H1 (cell line): ENCODE results near the gene TARS2. TPM values are rescaled to one million over a fixed set of nuclear protein-coding genes. Genes with fewer than 3 reads are reported as not detected.

Experiments
- CTCF ChIA-PET: fragments of 300-600 bp; sonication (Branson Sonifier 250); formaldehyde crosslinking; loops from one replicate; lab custom pipeline; 2021; ENCODE audit not compliant: partially characterized antibody; lab: Charles Lee
- POLR2A ChIA-PET: fragments of 300-600 bp; sonication (Branson Sonifier 250); formaldehyde crosslinking; loops from one replicate; lab custom pipeline; 2021; ENCODE audit warnings: inconsistent platforms; ENCODE audit not compliant: partially characterized antibody; lab: Charles Lee
- DNase-seq, 2 experiments: peaks; one replicate each; pipeline versions ENCODE4 v3.0.0 to v3.0.0-alpha.2; 2010 to 2022; ENCODE audit warnings: low spot score in 2 of 2, low read depth in 1 of 2, mixed read lengths in 1 of 2
- FAIRE-seq: peaks from 2 replicates; lab custom pipeline; 2011; peaks lifted over from hg19 to GRCh38; lab: Jason Lieb, UNC
- H2AFZ ChIP-seq: 2 replicates; pipeline ENCODE4 v1.8.1; 2012; ENCODE audit warnings: low read length, inconsistent platforms
- H2AK5ac ChIP-seq: 2 replicates; pipeline ENCODE4 v1.6.1; 2013; ENCODE audit warnings: low read depth, low read length
- H2BK120ac ChIP-seq: replicated peaks from 2 replicates; pipeline ENCODE3; 2013; ENCODE audit warnings: low read depth, low read length, inconsistent platforms
- H2BK12ac ChIP-seq: 2 replicates; pipeline ENCODE4 v1.6.1; 2013; ENCODE audit warnings: low read depth, low read length
- H2BK15ac ChIP-seq: 2 replicates; pipeline ENCODE4 v1.6.1; 2013; ENCODE audit warnings: low read length
- H2BK20ac ChIP-seq: 2 replicates; pipeline ENCODE4 v1.6.1; 2013; ENCODE audit warnings: low read length
- H2BK5ac ChIP-seq: 2 replicates; pipeline ENCODE4 v1.6.1; 2013; ENCODE audit warnings: low read depth, low read length
- H3K14ac ChIP-seq: 2 replicates; pipeline ENCODE4 v1.6.1; 2013; ENCODE audit warnings: inconsistent platforms; ENCODE audit not compliant: insufficient read length
- H3K18ac ChIP-seq: 2 replicates; pipeline ENCODE4 v1.6.1; 2013; ENCODE audit warnings: low read length; ENCODE audit errors: extremely low read depth
- H3K23ac ChIP-seq: 2 replicates; pipeline ENCODE4 v1.6.1; 2013; ENCODE audit warnings: inconsistent platforms; ENCODE audit not compliant: insufficient read length
- H3K23me2 ChIP-seq: 2 replicates; pipeline ENCODE4 v1.6.1; 2013; ENCODE audit warnings: low read depth, low read length
- H3K27ac ChIP-seq: 2 replicates; pipeline ENCODE4 v1.6.1; 2011; ENCODE audit warnings: low read depth, low read length, inconsistent platforms
- H3K27me3 ChIP-seq, 4 experiments: replicated peaks in 1 of 4; 1 replicate in 1 of 4; 2 replicates in 3 of 4; pipeline versions ENCODE4 v1.6.1 to v1.8.1; 2011 to 2013; ENCODE audit warnings: low read length in 3 of 4, mild to moderate bottlenecking in 3 of 4, inconsistent platforms in 2 of 4, mixed read lengths in 2 of 4, moderate library complexity in 1 of 4; ENCODE audit not compliant: control insufficient read depth in 3 of 4, insufficient read depth in 3 of 4; ENCODE audit errors: extremely low read depth in 1 of 4
- H3K36me3 ChIP-seq, 4 experiments: 2 replicates each; pipeline versions ENCODE4 v1.6.1 to v1.8.1; 2011 to 2013; ENCODE audit warnings: mild to moderate bottlenecking in 4 of 4, low read length in 3 of 4, moderate library complexity in 2 of 4, control low read depth in 1 of 4, inconsistent platforms in 1 of 4; ENCODE audit not compliant: insufficient read depth in 4 of 4, control insufficient read depth in 2 of 4
- H3K4ac ChIP-seq: replicated peaks from 2 replicates; pipeline ENCODE3; 2013; ENCODE audit warnings: low read length, low read depth, mixed read lengths, inconsistent platforms; ENCODE audit not compliant: insufficient read length
- H3K4me1 ChIP-seq, 4 experiments: replicated peaks in 1 of 4; 1 replicate in 1 of 4; 2 replicates in 3 of 4; pipeline versions ENCODE4 v1.6.1 to v1.8.1; 2011 to 2013; ENCODE audit warnings: low read length in 3 of 4, inconsistent platforms in 2 of 4, mixed read lengths in 1 of 4; ENCODE audit not compliant: insufficient read depth in 4 of 4, control insufficient read depth in 3 of 4
- H3K4me2 ChIP-seq, 2 experiments: 2 replicates each; pipeline versions ENCODE4 v1.6.1 to v1.8.1; 2011 to 2013; ENCODE audit warnings: low read depth in 2 of 2, low read length in 2 of 2, control low read depth in 1 of 2, inconsistent platforms in 1 of 2, mild to moderate bottlenecking in 1 of 2; ENCODE audit not compliant: insufficient read depth in 1 of 2
- H3K4me3 ChIP-seq, 4 experiments: fragments of 200-600, 300-600 bp in 1 of 4; sonication (generic), shearing (Covaris generic), sonication (Bioruptor Twin) in 1 of 4; 2 replicates each; pipeline versions ENCODE4 v1.5.1 to v1.8.1; 2011 to 2016; ENCODE audit warnings: low read length in 4 of 4, low read depth in 3 of 4, control low read depth in 2 of 4, inconsistent platforms in 2 of 4, mild to moderate bottlenecking in 2 of 4, mixed read lengths in 1 of 4, moderate library complexity in 1 of 4; ENCODE audit not compliant: insufficient read depth in 2 of 4; ENCODE audit errors: extremely low read depth in 1 of 4
- H3K56ac ChIP-seq: replicated peaks from 2 replicates; pipeline ENCODE3; 2013; ENCODE audit warnings: low read depth, mild to moderate bottlenecking, mixed read lengths, low read length, inconsistent platforms; ENCODE audit not compliant: insufficient read length
- H3K79me1 ChIP-seq: 2 replicates; pipeline ENCODE4 v1.6.1; 2013; ENCODE audit warnings: low read depth, low read length, control low read depth
- H3K79me2 ChIP-seq, 2 experiments: 2 replicates each; pipeline versions ENCODE4 v1.6.1 to v1.8.1; 2012 to 2013; ENCODE audit warnings: low read length in 2 of 2, mild to moderate bottlenecking in 2 of 2, inconsistent platforms in 1 of 2; ENCODE audit not compliant: insufficient read depth in 2 of 2, control insufficient read depth in 1 of 2
- H3K9ac ChIP-seq, 4 experiments: replicated peaks in 1 of 4; 1 replicate in 1 of 4; 2 replicates in 3 of 4; pipeline versions ENCODE4 v1.6.1 to v1.8.1; 2011 to 2013; ENCODE audit warnings: low read depth in 3 of 4, low read length in 3 of 4, control low read depth in 2 of 4, mild to moderate bottlenecking in 2 of 4, moderate library complexity in 2 of 4, inconsistent platforms in 1 of 4; ENCODE audit errors: extremely low read depth in 1 of 4
- H3K9me3 ChIP-seq, 2 experiments: 2 replicates each; pipeline versions ENCODE4 v1.6.1 to v1.8.1; 2012 to 2013; ENCODE audit warnings: mild to moderate bottlenecking in 2 of 2, moderate library complexity in 2 of 2, control low read depth in 1 of 2, inconsistent platforms in 1 of 2, low read depth in 1 of 2, low read length in 1 of 2, mixed read lengths in 1 of 2; ENCODE audit not compliant: insufficient read depth in 2 of 2
- H4K20me1 ChIP-seq, 2 experiments: replicated peaks in 1 of 2; 2 replicates each; pipeline versions ENCODE3 to v1.8.1; 2011 to 2013; ENCODE audit warnings: inconsistent platforms in 2 of 2, low read length in 2 of 2, mild to moderate bottlenecking in 1 of 2; ENCODE audit not compliant: insufficient read depth in 2 of 2, control insufficient read depth in 1 of 2
- H4K5ac ChIP-seq: 2 replicates; pipeline ENCODE4 v1.6.1; 2013; ENCODE audit warnings: low read length, low read depth, mixed read lengths, inconsistent platforms; ENCODE audit not compliant: insufficient read length
- H4K8ac ChIP-seq: 2 replicates; pipeline ENCODE4 v1.8.0; 2013; ENCODE audit warnings: mild to moderate bottlenecking, moderate library complexity, low read length, inconsistent platforms; ENCODE audit not compliant: insufficient read depth; ENCODE audit errors: extremely low read depth
- H4K91ac ChIP-seq: replicated peaks from 2 replicates; pipeline ENCODE3; 2013; ENCODE audit warnings: low read length, mixed read lengths, inconsistent platforms; ENCODE audit not compliant: insufficient read length
- CHD2 ChIP-seq: IDR thresholded peaks from 2 replicates; pipeline ENCODE4 v1.6.1; 2012; ENCODE audit warnings: low read length, improper control_type of control experiment
- MAFK ChIP-seq: IDR thresholded peaks from 2 replicates; pipeline ENCODE4 v1.6.1; 2012; ENCODE audit warnings: low read depth, mild to moderate bottlenecking, improper control_type of control experiment, low read length
- PHF8 ChIP-seq: fragments of 200-600 bp; sonication (generic); conservative IDR thresholded peaks from 2 replicates; pipeline ENCODE4 v1.7.1; 2012; ENCODE audit warnings: low read depth, mild to moderate bottlenecking, inconsistent platforms, low read length, moderate library complexity
- RFX5 ChIP-seq: IDR thresholded peaks from 2 replicates; pipeline ENCODE4 v1.6.1; 2011; ENCODE audit warnings: low read depth, low read length, improper control_type of control experiment, borderline replicate concordance
- WGBS, 2 experiments: shearing (Covaris generic) in 1 of 2; methylation state at CpG; one replicate each; pipeline versions ENCODE4 v1.1.6 to v1.1.7; 2013 to 2015; ENCODE audit warnings: low lambda C conversion rate in 2 of 2, mixed read lengths in 2 of 2, inconsistent platforms in 1 of 2, low coverage in 1 of 2, missing lambda C conversion rate in 1 of 2; ENCODE audit not compliant: insufficient replicate concordance in 2 of 2, insufficient coverage in 1 of 2, insufficient read length in 1 of 2; ENCODE audit errors: extremely low coverage in 1 of 2, missing lambda C conversion rate in 1 of 2; 5-methylcytosine and 5-hydroxymethylcytosine counted together
- long read RNA-seq, 2 experiments: library from RNA in 1 of 2; library from capped mRNA in 1 of 2; stranded (forward); transcript quantifications; one replicate each; pipeline ENCODE4 v2.0.0, GENCODE V29; 2021; ENCODE audit warnings: inconsistent platforms in 1 of 2
- polyA minus RNA-seq, 3 experiments: library from RNA; depleted of rRNA, polyadenylated mRNA; stranded (reverse); fragments of >200 nt; gene quantifications; 1 replicate in 2 of 3; 2 replicates in 1 of 3; pipeline ENCODE4 v1.2.3, GENCODE V29; 2011
- polyA plus RNA-seq, 7 experiments: library from polyadenylated mRNA; depleted of rRNA in 3 of 7; stranded (reverse) in 5 of 7; unstranded in 2 of 7; fragments of >200 nt in 5 of 7; fragments of 200-250 nt in 2 of 7; gene quantifications; 1 replicate in 5 of 7; 2 replicates in 1 of 7; 4 replicates in 1 of 7; pipeline versions ENCODE4 v1.2.1 to v1.2.3, GENCODE V29; 2011 to 2013; ENCODE audit warnings: missing spikeins in 2 of 7, mixed read lengths in 2 of 7
- total RNA-seq: library from RNA; stranded (reverse); fragmentation: NEBNext Ultra II Directional; extraction: Animal tissue kit (Norgen Biotek cat#: 25700); gene quantifications from 2 replicates; pipeline ENCODE4 v1.2.1, GENCODE V29; 2021

TARS2 gene, protein sequence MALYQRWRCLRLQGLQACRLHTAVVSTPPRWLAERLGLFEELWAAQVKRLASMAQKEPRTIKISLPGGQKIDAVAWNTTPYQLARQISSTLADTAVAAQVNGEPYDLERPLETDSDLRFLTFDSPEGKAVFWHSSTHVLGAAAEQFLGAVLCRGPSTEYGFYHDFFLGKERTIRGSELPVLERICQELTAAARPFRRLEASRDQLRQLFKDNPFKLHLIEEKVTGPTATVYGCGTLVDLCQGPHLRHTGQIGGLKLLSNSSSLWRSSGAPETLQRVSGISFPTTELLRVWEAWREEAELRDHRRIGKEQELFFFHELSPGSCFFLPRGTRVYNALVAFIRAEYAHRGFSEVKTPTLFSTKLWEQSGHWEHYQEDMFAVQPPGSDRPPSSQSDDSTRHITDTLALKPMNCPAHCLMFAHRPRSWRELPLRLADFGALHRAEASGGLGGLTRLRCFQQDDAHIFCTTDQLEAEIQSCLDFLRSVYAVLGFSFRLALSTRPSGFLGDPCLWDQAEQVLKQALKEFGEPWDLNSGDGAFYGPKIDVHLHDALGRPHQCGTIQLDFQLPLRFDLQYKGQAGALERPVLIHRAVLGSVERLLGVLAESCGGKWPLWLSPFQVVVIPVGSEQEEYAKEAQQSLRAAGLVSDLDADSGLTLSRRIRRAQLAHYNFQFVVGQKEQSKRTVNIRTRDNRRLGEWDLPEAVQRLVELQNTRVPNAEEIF
- total RNA-seq (32.7 and 39.1 TPM in 2 replicates), polyA plus RNA-seq (2011; rRNA removed) (38.9 and 54.0 TPM in 2 replicates), polyA minus RNA-seq (2011; rRNA and poly(A)+ RNA removed) (39.4 and 41.3 TPM in 2 replicates)
- 43.4 TPM for polyA plus RNA-seq (2011; cell fraction: cytosol; rRNA removed)
- polyA plus RNA-seq (2011; cell fraction: nucleus; rRNA removed), result 72.0 TPM
- polyA plus RNA-seq (2012, experiment 1 of 2), result 23.5 to 36.5 TPM (median 29.5 TPM) in 4 replicates
- polyA plus RNA-seq (2012, experiment 2 of 2), result 42.9 TPM
- 24.6 TPM for polyA plus RNA-seq (2013, experiment 1 of 2)
- polyA plus RNA-seq (2013, experiment 2 of 2), result 22.0 TPM
- polyA minus RNA-seq (2011; cell fraction: cytosol; rRNA and poly(A)+ RNA removed), result 16.2 TPM
- 28.1 TPM for polyA minus RNA-seq (2011; cell fraction: nucleus; rRNA and poly(A)+ RNA removed)
- long read RNA-seq, experiment 1, partial matches to known transcripts, result 6 of 8 reads
- long read RNA-seq, experiment 1, other reads (novel, unspliced or antisense), result 1 of 8 reads
- long read RNA-seq, experiment 2, transcript TARS2-204 (18 exons, 2,729 nt), result major isoform, 6 of 15 reads
- long read RNA-seq, experiment 2, partial matches to known transcripts, result 2 of 15 reads
- long read RNA-seq, experiment 2, other reads (novel, unspliced or antisense), result 4 of 15 reads

- no peak within 1 kb of the TSS for H2BK20ac ChIP-seq
- H2BK15ac ChIP-seq, result peak within 1 kb of the TSS; percentile 92; the same call in 1 of the 2 replicates
- no peaks in the 10 kb centered on the region for H3K9me3 ChIP-seq
- H3K9ac ChIP-seq, result peak within 1 kb of the TSS; percentile 83 to 93 (median 86)
- H3K79me1 ChIP-seq, result no peaks in the 10 kb centered on the region
- no peak within 1 kb of the TSS; the same call in 1 of the 2 replicates for H2BK12ac ChIP-seq
- no peaks in the 10 kb centered on the region for H3K27me3 ChIP-seq
- H3K18ac ChIP-seq, result no peak within 1 kb of the TSS
- peaks cover 5 to 25% (median 15%) of the 10 kb centered on the region in 4 experiments; a peak in 7 of 8 replicates for H3K36me3 ChIP-seq
- peak within 1 kb of the TSS; percentile 79 for H2AFZ ChIP-seq
- H3K56ac ChIP-seq, result no peak within 1 kb of the TSS
- H3K4me2 ChIP-seq, result peak within 1 kb of the TSS; percentile 77 to 92
- H3K23me2 ChIP-seq, result peaks cover 6% of the 10 kb centered on the region; the same call in 1 of the 2 replicates
- WGBS, 2 experiments, result 2% methylated on average over 30 of the region's 30 CpGs; no CpG with 5 or more reads in 1 of the 2 experiments
- H3K79me2 ChIP-seq, result peaks cover 0 to 10% of the 10 kb centered on the region in 2 experiments; a peak in 2 of 4 replicates
- H3K4ac ChIP-seq, result peak within 1 kb of the TSS; percentile 3
- no peak within 1 kb of the TSS for H2BK5ac ChIP-seq
- peak within 1 kb of the TSS; percentile 49 for H4K5ac ChIP-seq
- no peak within 1 kb of the TSS for H3K14ac ChIP-seq
- no peak within 1 kb of the TSS for H2BK120ac ChIP-seq
- peak within 1 kb of the TSS; percentile 74 to 91 (median 80) for H3K4me3 ChIP-seq
- peaks cover 0 to 4% (median 1%) of the 10 kb centered on the region in 4 experiments; a peak in 5 of 7 replicates for H3K4me1 ChIP-seq
- no peak within 1 kb of the TSS for H4K91ac ChIP-seq
- no peak within 1 kb of the TSS for H2AK5ac ChIP-seq
- peak within 1 kb of the TSS; percentile 57; the same call in 1 of the 2 replicates for H3K27ac ChIP-seq
- H4K8ac ChIP-seq, result peak within 1 kb of the TSS; percentile 96; the same call in 1 of the 2 replicates
- POLR2A ChIA-PET, result interaction anchor here (0.7 to 2.4 kb wide), 9 partner anchors 8 to 91 kb away, joined by 3 to 10 read pairs (median 5); partner anchors contain the start of genes ECM1 and MCL1
- CTCF ChIA-PET, result interaction anchor here (2.0 kb wide), 1 partner anchor 46 kb away, joined by 7 read pairs; no protein-coding TSS in a partner anchor
- FAIRE-seq, result peak; percentile 85
- peak; percentile 93 to 96 for DNase-seq
- no peak within 1 kb of the TSS for H3K23ac ChIP-seq
- H4K20me1 ChIP-seq, result no peaks in the 10 kb centered on the region
- peak; percentile 83 for TF ChIP-seq PHF8
- peak; percentile 92 for TF ChIP-seq CHD2
- no peak for TF ChIP-seq MAFK
- TF ChIP-seq RFX5, result no peak; the same call in 1 of the 2 replicates
These were observed at the start of gene TARS2 for GRCh38 chr1:150486966-150487762. Gene TARS2, plus strand, starts transcription at chr1:150487419. Its CDS starts 32 bp downstream, at chr1:150487451.
